Neural cell (in vitro differentiated cells): ENCODE data around the gene LCE1D. TPM values are rescaled to one million over a fixed set of nuclear protein-coding genes. Genes with fewer than 3 reads are reported as not detected.

Experiments used
- H2AFZ ChIP-seq: fragments of 200-600, 300-800 bp; sonication (generic), shearing (Covaris generic); 2 replicates; pipeline ENCODE4 v1.6.0; 2014; ENCODE audit warnings: low read depth, mild to moderate bottlenecking, antibody characterized with exemption, low read length, moderate library complexity
- H3F3A ChIP-seq: fragments of 200-600 bp; shearing (Covaris generic); 2 replicates; pipeline ENCODE4 v1.6.1; 2016; ENCODE audit warnings: mild to moderate bottlenecking, moderate library complexity, mixed read lengths, antibody characterized with exemption, low read length; ENCODE audit not compliant: insufficient read depth, poor library complexity, severe bottlenecking
- H3K27ac ChIP-seq: fragments of 200-600, 300-800 bp; sonication (generic), shearing (Covaris generic); 2 replicates; pipeline ENCODE4 v1.5.1; 2014; ENCODE audit warnings: mild to moderate bottlenecking, low read length, moderate library complexity
- H3K27me3 ChIP-seq: fragments of 300-800, 200-600 bp; sonication (generic), shearing (Covaris generic); 2 replicates; pipeline ENCODE4 v1.6.0; 2014; ENCODE audit warnings: mild to moderate bottlenecking, low read depth, low read length, moderate library complexity; ENCODE audit not compliant: insufficient read depth
- H3K36me3 ChIP-seq: fragments of 300-800, 200-600 bp; sonication (generic), shearing (Covaris generic); 2 replicates; pipeline ENCODE4 v1.5.1; 2014; ENCODE audit warnings: mild to moderate bottlenecking, antibody characterized with exemption, low read length, moderate library complexity; ENCODE audit not compliant: insufficient read depth
- H3K4me2 ChIP-seq: fragments of 300-800, 200-600 bp; sonication (generic), shearing (Covaris generic); 2 replicates; pipeline ENCODE4 v1.6.0; 2014; ENCODE audit warnings: mild to moderate bottlenecking, low read length
- H3K4me3 ChIP-seq: fragments of 300-800, 200-600 bp; sonication (generic), shearing (Covaris generic); 2 replicates; pipeline ENCODE4 v1.5.1; 2014; ENCODE audit warnings: mild to moderate bottlenecking, low read length, moderate library complexity
- H3K79me2 ChIP-seq: fragments of 200-600 bp; shearing (Covaris generic); replicated peaks from 2 replicates; pipeline ENCODE4 v1.6.0; 2014; ENCODE audit warnings: mild to moderate bottlenecking, low read length, moderate library complexity; ENCODE audit not compliant: insufficient read depth
- H3K9ac ChIP-seq: fragments of 300-800, 200-600 bp; sonication (generic), shearing (Covaris generic); 2 replicates; pipeline ENCODE4 v1.6.1; 2016; ENCODE audit warnings: mild to moderate bottlenecking, low read length, mixed read lengths
- H3K9me2 ChIP-seq: fragments of 200-600 bp; shearing (Covaris generic); 2 replicates; pipeline ENCODE4 v1.6.1; 2016; ENCODE audit warnings: mild to moderate bottlenecking, low read length, mixed read lengths; ENCODE audit not compliant: insufficient read depth
- H3K9me3 ChIP-seq: fragments of 200-600, 300-800 bp; sonication (generic), shearing (Covaris generic); 2 replicates; pipeline ENCODE4 v1.6.1; 2016; ENCODE audit warnings: mild to moderate bottlenecking, mixed run types, low read length, moderate library complexity, mixed read lengths
- H4K20me1 ChIP-seq: fragments of 200-600 bp; shearing (Covaris generic); 2 replicates; pipeline ENCODE4 v1.6.1; 2016; ENCODE audit warnings: mild to moderate bottlenecking, mixed run types; ENCODE audit not compliant: insufficient read depth
- EP300 ChIP-seq: fragments of 450-650 bp; conservative IDR thresholded peaks from 2 replicates; pipeline ENCODE4 v1.6.1; 2014; ENCODE audit warnings: antibody characterized with exemption, mild to moderate bottlenecking, moderate library complexity; ENCODE audit not compliant: poor library complexity, severe bottlenecking
- EZH2 ChIP-seq: fragments of 200-600, 300-800 bp; shearing (Covaris generic), sonication (generic); IDR thresholded peaks from 2 replicates; pipeline ENCODE4 v1.6.1; 2014; ENCODE audit warnings: antibody characterized with exemption, low read length, borderline replicate concordance, mild to moderate bottlenecking; ENCODE audit not compliant: insufficient read depth, poor library complexity, severe bottlenecking
- MXI1 ChIP-seq: fragments of 450-650 bp; conservative IDR thresholded peaks from 2 replicates; pipeline ENCODE4 v1.6.1; 2014; ENCODE audit warnings: antibody characterized with exemption, mild to moderate bottlenecking; ENCODE audit not compliant: poor library complexity, severe bottlenecking
- RAD21 ChIP-seq: fragments of 450-650 bp; conservative IDR thresholded peaks from 2 replicates; pipeline ENCODE4 v1.6.1; 2014; ENCODE audit warnings: antibody characterized with exemption, mild to moderate bottlenecking, moderate library complexity
- SMC3 ChIP-seq: fragments of 450-650 bp; conservative IDR thresholded peaks from 2 replicates; pipeline ENCODE4 v1.6.1; 2014; ENCODE audit warnings: antibody characterized with exemption, mild to moderate bottlenecking, moderate library complexity; ENCODE audit not compliant: poor library complexity
- TAF1 ChIP-seq: IDR thresholded peaks from 2 replicates; pipeline ENCODE4 v1.6.1; 2012; ENCODE audit warnings: low read depth
- polyA plus RNA-seq: library from polyadenylated mRNA; depleted of rRNA; stranded (reverse); fragments of >200 nt; gene quantifications from 2 replicates; pipeline ENCODE4 v1.2.3, GENCODE V29; 2014
- TF ChIP-seq, protein P1 (sequence below): IDR thresholded peaks from 2 replicates; pipeline ENCODE4 v1.6.1; 2012; ENCODE audit warnings: borderline replicate concordance
- TF ChIP-seq, protein P2 (sequence below): fragments of 450-650 bp; IDR thresholded peaks from 2 replicates; pipeline ENCODE4 v1.5.1; 2014; ENCODE audit warnings: antibody characterized with exemption, mild to moderate bottlenecking, moderate library complexity; ENCODE audit not compliant: poor library complexity, severe bottlenecking

LCE1D gene
- polyA plus RNA-seq, 1 donor from 2014 or later, result not detected

DNA sequence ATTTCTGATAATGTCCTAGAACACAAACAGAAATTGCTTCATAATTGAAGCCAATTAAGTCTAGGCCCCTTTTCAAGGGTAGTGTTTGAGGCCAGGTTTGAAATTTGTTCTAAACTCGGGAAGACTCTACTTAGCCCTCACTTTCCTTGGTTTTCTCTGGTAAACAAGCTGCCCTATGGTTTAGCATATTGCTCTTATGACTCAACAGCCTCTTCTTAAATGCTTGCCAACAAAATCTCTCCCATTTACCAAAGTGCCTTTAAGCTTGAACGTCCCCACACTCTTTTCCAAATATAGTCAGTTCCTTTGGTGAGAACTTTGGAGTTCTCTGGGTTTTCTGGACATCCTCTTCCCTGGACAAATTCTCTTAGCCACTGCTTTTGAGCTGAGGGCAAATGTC is 40.3 kb downstream of the LCE1D start:
- Histone ChIP-seq H3K79me2 (no peaks in the 10 kb centered on the region), H2AFZ (no peak overlapping the region), H3K27me3 (no peaks in the 10 kb centered on the region), H3K9me2 (no peaks in the 10 kb centered on the region), H3K27ac (no peak overlapping the region), H4K20me1 (no peaks in the 10 kb centered on the region), H3K9me3 (peaks cover 3% of the 10 kb centered on the region), H3K4me2 (no peak overlapping the region), H3F3A (no peaks in the 10 kb centered on the region), H3K9ac (no peak overlapping the region), H3K4me3 (no peak overlapping the region), H3K36me3 (no peaks in the 10 kb centered on the region)
- TF ChIP-seq RAD21, result no peak

DNA sequence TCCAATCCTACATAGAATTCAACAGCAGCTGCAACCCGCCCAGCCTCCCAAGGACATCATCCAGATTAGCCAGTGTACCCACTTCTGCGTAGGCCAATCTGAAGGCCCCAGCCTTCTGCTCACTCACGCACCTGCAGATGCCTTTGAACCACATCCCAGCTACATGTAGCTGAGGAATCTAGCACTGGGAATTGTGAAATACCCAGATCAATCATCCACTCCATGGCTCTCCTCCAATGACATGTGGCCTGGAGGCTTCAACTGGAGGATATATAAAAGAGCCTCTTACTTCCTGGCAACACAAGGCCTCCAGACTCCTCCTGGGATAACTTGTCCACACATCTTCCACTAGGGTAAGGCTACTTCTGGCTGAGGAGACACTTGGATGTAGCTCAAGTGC is 46.0 kb downstream of the LCE1D start, which contains the start of gene LCE6A:
Gene LCE6A, plus strand, starts transcription at position 301 of the 400 bp plus-strand sequence. CDS start 665 bp downstream, outside the sequence.
- Histone ChIP-seq H3K79me2 (no peaks in the 10 kb centered on the region), H3K9me3 (no peaks in the 10 kb centered on the region), H3K9ac (no peak within 1 kb of the TSS), H4K20me1 (no peaks in the 10 kb centered on the region), H3F3A (no peaks in the 10 kb centered on the region), H3K4me2 (no peak within 1 kb of the TSS), H3K4me3 (no peak within 1 kb of the TSS), H2AFZ (no peak within 1 kb of the TSS), H3K36me3 (no peaks in the 10 kb centered on the region), H3K27ac (no peak within 1 kb of the TSS), H3K9me2 (no peaks in the 10 kb centered on the region), H3K27me3 (no peaks in the 10 kb centered on the region)
- TF ChIP-seq, protein P1, sequence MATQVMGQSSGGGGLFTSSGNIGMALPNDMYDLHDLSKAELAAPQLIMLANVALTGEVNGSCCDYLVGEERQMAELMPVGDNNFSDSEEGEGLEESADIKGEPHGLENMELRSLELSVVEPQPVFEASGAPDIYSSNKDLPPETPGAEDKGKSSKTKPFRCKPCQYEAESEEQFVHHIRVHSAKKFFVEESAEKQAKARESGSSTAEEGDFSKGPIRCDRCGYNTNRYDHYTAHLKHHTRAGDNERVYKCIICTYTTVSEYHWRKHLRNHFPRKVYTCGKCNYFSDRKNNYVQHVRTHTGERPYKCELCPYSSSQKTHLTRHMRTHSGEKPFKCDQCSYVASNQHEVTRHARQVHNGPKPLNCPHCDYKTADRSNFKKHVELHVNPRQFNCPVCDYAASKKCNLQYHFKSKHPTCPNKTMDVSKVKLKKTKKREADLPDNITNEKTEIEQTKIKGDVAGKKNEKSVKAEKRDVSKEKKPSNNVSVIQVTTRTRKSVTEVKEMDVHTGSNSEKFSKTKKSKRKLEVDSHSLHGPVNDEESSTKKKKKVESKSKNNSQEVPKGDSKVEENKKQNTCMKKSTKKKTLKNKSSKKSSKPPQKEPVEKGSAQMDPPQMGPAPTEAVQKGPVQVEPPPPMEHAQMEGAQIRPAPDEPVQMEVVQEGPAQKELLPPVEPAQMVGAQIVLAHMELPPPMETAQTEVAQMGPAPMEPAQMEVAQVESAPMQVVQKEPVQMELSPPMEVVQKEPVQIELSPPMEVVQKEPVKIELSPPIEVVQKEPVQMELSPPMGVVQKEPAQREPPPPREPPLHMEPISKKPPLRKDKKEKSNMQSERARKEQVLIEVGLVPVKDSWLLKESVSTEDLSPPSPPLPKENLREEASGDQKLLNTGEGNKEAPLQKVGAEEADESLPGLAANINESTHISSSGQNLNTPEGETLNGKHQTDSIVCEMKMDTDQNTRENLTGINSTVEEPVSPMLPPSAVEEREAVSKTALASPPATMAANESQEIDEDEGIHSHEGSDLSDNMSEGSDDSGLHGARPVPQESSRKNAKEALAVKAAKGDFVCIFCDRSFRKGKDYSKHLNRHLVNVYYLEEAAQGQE, result no peak
- no peak for TF ChIP-seq EP300
- TF ChIP-seq, protein P2, sequence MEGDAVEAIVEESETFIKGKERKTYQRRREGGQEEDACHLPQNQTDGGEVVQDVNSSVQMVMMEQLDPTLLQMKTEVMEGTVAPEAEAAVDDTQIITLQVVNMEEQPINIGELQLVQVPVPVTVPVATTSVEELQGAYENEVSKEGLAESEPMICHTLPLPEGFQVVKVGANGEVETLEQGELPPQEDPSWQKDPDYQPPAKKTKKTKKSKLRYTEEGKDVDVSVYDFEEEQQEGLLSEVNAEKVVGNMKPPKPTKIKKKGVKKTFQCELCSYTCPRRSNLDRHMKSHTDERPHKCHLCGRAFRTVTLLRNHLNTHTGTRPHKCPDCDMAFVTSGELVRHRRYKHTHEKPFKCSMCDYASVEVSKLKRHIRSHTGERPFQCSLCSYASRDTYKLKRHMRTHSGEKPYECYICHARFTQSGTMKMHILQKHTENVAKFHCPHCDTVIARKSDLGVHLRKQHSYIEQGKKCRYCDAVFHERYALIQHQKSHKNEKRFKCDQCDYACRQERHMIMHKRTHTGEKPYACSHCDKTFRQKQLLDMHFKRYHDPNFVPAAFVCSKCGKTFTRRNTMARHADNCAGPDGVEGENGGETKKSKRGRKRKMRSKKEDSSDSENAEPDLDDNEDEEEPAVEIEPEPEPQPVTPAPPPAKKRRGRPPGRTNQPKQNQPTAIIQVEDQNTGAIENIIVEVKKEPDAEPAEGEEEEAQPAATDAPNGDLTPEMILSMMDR, result no peak
- TF ChIP-seq EZH2, result no peak
- TF ChIP-seq RAD21, result no peak
- TF ChIP-seq TAF1, result no peak
- TF ChIP-seq MXI1, result no peak
- no peak for TF ChIP-seq SMC3

Other genes with a start within 250 kb of the LCE1D start
- gene LCE3E, start 229.9 kb upstream of the LCE1D start, polyA plus RNA-seq, result not detected in 2 replicates
- gene LCE3D, start 216.2 kb upstream of the LCE1D start, polyA plus RNA-seq, result not detected in 2 replicates
- gene LCE3C, start 196.5 kb upstream of the LCE1D start, polyA plus RNA-seq, result not detected in 2 replicates
- not detected in 2 replicates for gene LCE3B, start 182.9 kb upstream of the LCE1D start, polyA plus RNA-seq
- gene LCE3A, start 173.6 kb upstream of the LCE1D start, polyA plus RNA-seq, result not detected in 2 replicates
- not detected in 2 replicates for gene LCE2D, start 133.3 kb upstream of the LCE1D start, polyA plus RNA-seq
- not detected in 2 replicates for gene LCE2C, start 121.4 kb upstream of the LCE1D start, polyA plus RNA-seq
- gene LCE2B, start 110.6 kb upstream of the LCE1D start, polyA plus RNA-seq, result not detected in 2 replicates
- gene LCE2A, start 98.4 kb upstream of the LCE1D start, polyA plus RNA-seq, result not detected in 2 replicates
- gene LCE4A, start 88.6 kb upstream of the LCE1D start, polyA plus RNA-seq, result not detected in 2 replicates
- not detected in 2 replicates for gene KPRP, start 38.7 kb upstream of the LCE1D start, polyA plus RNA-seq
- gene LCE1F, start 21.6 kb upstream of the LCE1D start, polyA plus RNA-seq, result not detected in 2 replicates
- gene LCE1E, start 10.5 kb upstream of the LCE1D start, polyA plus RNA-seq, result not detected in 2 replicates
- not detected in 2 replicates for gene LCE1C, start 9.9 kb downstream of the LCE1D start, polyA plus RNA-seq
- gene LCE1B, start 15.2 kb downstream of the LCE1D start, polyA plus RNA-seq, result not detected in 2 replicates
- gene LCE1A, start 30.8 kb downstream of the LCE1D start, polyA plus RNA-seq, result not detected in 2 replicates
- not detected in 2 replicates for gene LCE6A, start 46.1 kb downstream of the LCE1D start, polyA plus RNA-seq
- gene LCE7A, start 63.3 kb downstream of the LCE1D start, polyA plus RNA-seq, result not detected in 2 replicates
- gene SMCP, start 81.6 kb downstream of the LCE1D start, polyA plus RNA-seq, result not detected in 2 replicates
- gene IVL, start 111.8 kb downstream of the LCE1D start, polyA plus RNA-seq, result not detected in 2 replicates
- not detected in 2 replicates for gene SPRR5, start 150.5 kb downstream of the LCE1D start, polyA plus RNA-seq
- not detected in 2 replicates for gene SPRR4, start 173.9 kb downstream of the LCE1D start, polyA plus RNA-seq
- gene SPRR1A, start 187.4 kb downstream of the LCE1D start, polyA plus RNA-seq, result not detected in 2 replicates
- not detected in 2 replicates for gene SPRR3, start 205.0 kb downstream of the LCE1D start, polyA plus RNA-seq
- not detected in 2 replicates for gene SPRR1B, start 234.5 kb downstream of the LCE1D start, polyA plus RNA-seq
- gene SPRR2D, start 244.4 kb downstream of the LCE1D start, polyA plus RNA-seq, result not detected in 2 replicates